Measurements from ENCODE around the gene PHACTR1.

- no peak for TF ChIP-seq CTCF (IDR thresholded peaks at IDR 0.05)
- no peak for TF ChIP-seq POLR2A (IDR thresholded peaks at IDR 0.05)
Observed at GRCh38 chr6:12729467-12729866, 12.9 kb downstream of the PHACTR1 start.
